ENCODE measurements around the gene TXLNG. TPM values are rescaled to one million over a fixed set of nuclear protein-coding genes. Genes with fewer than 3 reads are reported as not detected.

TXLNG gene
- total and polyA plus RNA-seq, 2 of the 4 experiments (the other 2 are of a cell fraction): 7.0 to 9.7 TPM

GRCh38 chrX:16748425-16748824, 37.8 kb upstream of the TXLNG start:
- DNase-seq (no peak), ATAC-seq (ENCODE audit: low read depth) (no peak)
- Histone ChIP-seq H2BK5ac (ENCODE audit: low read depth, low read length, poor library complexity, severe bottlenecking) (no peak overlapping the region), H3K9me1 (ENCODE audit: insufficient read depth, low read length) (0 out of 2 replicates have a peak, but pooled peaks cover 4% of the 10 kb centered on the region), H2BK20ac (ENCODE audit: low read depth, low read length) (no peak overlapping the region), H4K8ac (ENCODE audit: low read depth in 2 of 2, low read length in 2 of 2) (no peak overlapping the region), H4K20me1 (ENCODE audit: insufficient read depth, low read length) (peaks cover 3% of the 10 kb centered on the region; the same call in 1 of the 2 replicates), H3K4me2 (ENCODE audit: low read depth, low read length) (no peak overlapping the region), H3K9ac (ENCODE audit: low read depth, low read length) (no peak overlapping the region), H3K4me1 (ENCODE audit: control insufficient read depth, insufficient read depth, low read length) (no peaks in the 10 kb centered on the region), H3K14ac (replicated peaks; ENCODE audit: low read depth, low read length) (no peak overlapping the region), H3K18ac (ENCODE audit: low read depth, low read length) (no peak overlapping the region), H2AK9ac (replicated peaks; ENCODE audit: low read depth, low read length, poor library complexity) (no peak overlapping the region), H3K4ac (ENCODE audit: low read depth, low read length) (no peak overlapping the region), H4K91ac (ENCODE audit: insufficient read depth, low read depth, low read length) (no peak overlapping the region), H2BK15ac (ENCODE audit: low read depth, low read length) (no peak overlapping the region), H3K56ac (ENCODE audit: extremely low read depth, insufficient read depth, low read length) (no peak overlapping the region), H3K79me1 (ENCODE audit: low read depth in 1 of 2, low read length in 2 of 2) (peaks cover 7 to 10% of the 10 kb centered on the region in 2 experiments), H2AFZ (replicated peaks; ENCODE audit: low read length, poor library complexity) (no peak overlapping the region), H4K5ac (ENCODE audit: low read depth, low read length) (no peak overlapping the region), H2BK120ac (ENCODE audit: low read depth, low read length) (no peak overlapping the region), H3K23ac (ENCODE audit: low read depth, low read length) (no peak overlapping the region), H3K4me3 (ENCODE audit: insufficient read depth, low read depth, low read length) (no peak overlapping the region), H3K36me3 (ENCODE audit: control insufficient read depth, insufficient read depth, low read length) (peaks cover 40% of the 10 kb centered on the region), H2AK5ac (ENCODE audit: low read depth, low read length) (no peak overlapping the region), H3K27ac (ENCODE audit: insufficient read depth, low read length) (no peak overlapping the region), H3K9me3 (ENCODE audit: control insufficient read depth, insufficient read depth, low read length) (no peaks in the 10 kb centered on the region), H3K27me3 (ENCODE audit: control insufficient read depth, insufficient read depth, low read length) (no peaks in the 10 kb centered on the region)
- in situ Hi-C loops (cut with MboI; ENCODE audit: low sequenced_read_pairs) (no loop called here), dilution Hi-C loops (cut with HindIII; ENCODE audit: low sequenced_read_pairs, unreplicated experiment) (no loop called here), intact Hi-C loops (cut with micrococcal nuclease) (no loop called here)
- BruUV-seq (replicated peaks): no TSS peak
- TF ChIP-seq ELK1 (IDR thresholded peaks at IDR 0.05; ENCODE audit: borderline replicate concordance, low read depth, low read length) (no peak), CEBPB (IDR thresholded peaks at IDR 0.05; ENCODE audit: low read depth, low read length) (no peak), NFE2L2 (IDR thresholded peaks at IDR 0.05; ENCODE audit: low read depth, low read length) (no peak), POLR2A (IDR thresholded peaks at IDR 0.05; ENCODE audit: low read depth, low read length) (no peak), RFX5 (IDR thresholded peaks at IDR 0.05; ENCODE audit: low read depth, low read length) (no peak), RAD21 (IDR thresholded peaks at IDR 0.05; ENCODE audit: low read length) (no peak), MXI1 (IDR thresholded peaks at IDR 0.05; ENCODE audit: borderline replicate concordance, low read depth, low read length) (no peak), MAFK (IDR thresholded peaks at IDR 0.05; ENCODE audit: low read depth, low read length) (no peak), MAZ (IDR thresholded peaks at IDR 0.05; ENCODE audit: borderline replicate concordance, low read depth, low read length) (no peak), FOS (IDR thresholded peaks at IDR 0.05; ENCODE audit: low read depth, low read length) (no peak), USF2 (IDR thresholded peaks at IDR 0.05; ENCODE audit: low read depth, low read length) (no peak), CHD1 (IDR thresholded peaks at IDR 0.05; ENCODE audit: low read depth, low read length) (no peak)
- no CpG with 5 or more reads among the region's 5 CpGs for WGBS, 2 experiments (ENCODE audit: extremely low coverage in 2 of 2, insufficient read length in 1 of 2)
- CTCF ChIA-PET: no interaction called here
- POLR2A ChIA-PET (ENCODE audit: unreplicated experiment): no interaction called here

Data from IMR-90 (cell line).